VCaP (cell line): ENCODE measurements around the gene PNMA8B.
"Not testable (repeated sequence)": the region's sequence is repeated elsewhere in the genome, so short reads cannot be mapped to it uniquely, and the experiment has no call there.

ENCODE experiments used
- H3K27ac ChIP-seq: fragments of 450-650 bp; 2 replicates; pipeline ENCODE4 v1.5.1; 2017
- TF ChIP-seq, protein P1 (sequence below): fragments of 450-650 bp; conservative IDR thresholded peaks from 2 replicates; pipeline ENCODE4 v1.5.1; 2017; ENCODE audit warnings: mild to moderate bottlenecking, moderate library complexity

PNMA8B gene

DNA sequence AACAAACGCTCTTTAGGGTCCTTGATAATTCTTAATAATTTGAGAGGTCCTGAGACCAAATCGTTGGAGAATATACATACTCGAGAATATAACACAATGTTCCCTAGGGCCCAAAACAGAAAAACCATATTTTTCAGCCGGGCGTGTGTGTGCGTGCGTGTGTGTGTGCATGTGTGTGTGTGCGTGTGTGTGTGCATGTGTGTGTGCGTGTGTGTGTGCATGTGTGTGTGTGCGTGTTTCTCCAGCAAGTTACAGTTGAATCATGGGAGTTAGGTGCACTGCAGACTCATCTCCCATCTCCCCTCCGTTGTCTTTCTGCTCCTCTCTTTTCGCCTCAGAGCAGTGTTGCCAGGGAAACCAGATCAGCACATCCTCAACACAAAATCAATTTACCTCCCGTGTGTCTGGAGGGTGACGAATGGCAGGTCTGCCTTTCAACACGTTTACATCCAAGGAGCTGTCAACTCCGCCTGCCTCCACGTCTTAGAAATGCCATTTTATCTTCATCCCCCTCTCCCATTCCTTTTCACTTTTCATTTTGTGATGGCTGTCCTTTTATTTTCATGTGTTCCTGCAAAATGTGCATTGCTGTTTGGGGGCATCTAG lies 8.3 kb upstream of the PNMA8B start:
- TF ChIP-seq, protein P1, sequence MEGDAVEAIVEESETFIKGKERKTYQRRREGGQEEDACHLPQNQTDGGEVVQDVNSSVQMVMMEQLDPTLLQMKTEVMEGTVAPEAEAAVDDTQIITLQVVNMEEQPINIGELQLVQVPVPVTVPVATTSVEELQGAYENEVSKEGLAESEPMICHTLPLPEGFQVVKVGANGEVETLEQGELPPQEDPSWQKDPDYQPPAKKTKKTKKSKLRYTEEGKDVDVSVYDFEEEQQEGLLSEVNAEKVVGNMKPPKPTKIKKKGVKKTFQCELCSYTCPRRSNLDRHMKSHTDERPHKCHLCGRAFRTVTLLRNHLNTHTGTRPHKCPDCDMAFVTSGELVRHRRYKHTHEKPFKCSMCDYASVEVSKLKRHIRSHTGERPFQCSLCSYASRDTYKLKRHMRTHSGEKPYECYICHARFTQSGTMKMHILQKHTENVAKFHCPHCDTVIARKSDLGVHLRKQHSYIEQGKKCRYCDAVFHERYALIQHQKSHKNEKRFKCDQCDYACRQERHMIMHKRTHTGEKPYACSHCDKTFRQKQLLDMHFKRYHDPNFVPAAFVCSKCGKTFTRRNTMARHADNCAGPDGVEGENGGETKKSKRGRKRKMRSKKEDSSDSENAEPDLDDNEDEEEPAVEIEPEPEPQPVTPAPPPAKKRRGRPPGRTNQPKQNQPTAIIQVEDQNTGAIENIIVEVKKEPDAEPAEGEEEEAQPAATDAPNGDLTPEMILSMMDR = no peak

DNA sequence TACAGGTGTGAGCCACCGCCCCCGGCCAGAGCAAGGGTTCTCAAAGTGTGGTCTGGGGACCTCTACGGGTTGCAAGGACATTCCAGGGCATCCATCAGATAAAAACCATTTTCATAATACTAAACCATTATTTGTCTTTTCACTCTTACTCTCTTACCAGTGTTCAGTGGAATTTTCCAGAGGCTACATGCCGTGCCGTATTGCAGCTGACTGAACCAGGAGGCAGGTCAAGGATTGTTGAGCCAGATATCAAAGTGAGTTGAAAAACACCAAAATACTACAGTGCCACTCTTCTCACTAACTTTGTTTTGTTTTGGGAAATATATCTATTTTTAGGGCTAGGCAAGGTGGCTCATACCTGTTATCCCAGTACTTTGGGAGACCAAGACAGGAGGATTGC lies 7.2 kb upstream of the PNMA8B start:
- TF ChIP-seq, protein P1 = no peak
- H3K27ac ChIP-seq = no peak overlapping the region

More for the DNA sequence above, 8.3 kb upstream of the PNMA8B start:
- H3K27ac ChIP-seq = no peak overlapping the region

DNA sequence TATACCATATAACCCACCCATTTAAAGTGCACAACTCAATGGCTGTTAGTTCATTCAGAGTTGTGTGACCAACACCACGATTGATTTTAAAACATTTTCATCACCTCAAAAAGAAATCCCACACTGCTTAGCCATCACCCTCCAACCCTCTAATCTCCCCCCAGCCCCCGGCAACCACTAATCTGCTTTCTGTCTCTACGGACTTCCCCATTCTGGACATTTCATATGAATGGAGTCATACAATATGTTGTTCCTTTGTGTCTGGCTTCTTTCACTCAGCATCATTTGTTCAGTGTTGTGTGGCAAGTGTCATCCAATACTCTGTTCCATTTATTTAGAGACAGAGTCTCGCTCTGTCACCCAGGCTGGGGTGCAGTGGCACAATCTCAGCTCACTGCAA lies 4.0 kb upstream of the PNMA8B start:
- TF ChIP-seq, protein P1 = no peak
- no peak overlapping the region for H3K27ac ChIP-seq

DNA sequence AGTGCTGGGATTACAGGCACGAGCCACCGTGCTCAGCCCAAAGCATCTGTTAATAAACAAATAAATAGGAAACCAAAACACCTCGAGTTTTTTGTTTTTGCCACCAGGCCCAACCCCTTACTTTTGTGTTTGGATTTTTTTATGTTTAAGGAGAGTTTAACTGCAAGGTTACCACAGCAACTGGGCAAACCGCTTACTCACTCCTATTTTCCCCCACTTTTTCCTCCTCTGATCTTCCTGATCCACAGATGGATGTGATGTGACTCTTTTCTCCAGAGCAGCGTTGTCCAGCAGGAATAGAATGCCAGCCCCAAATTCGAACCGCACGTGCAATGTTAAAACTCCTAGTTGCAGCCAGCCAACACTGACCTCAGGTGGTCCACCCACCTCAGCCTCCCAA lies 2.1 kb upstream of the PNMA8B start:
- TF ChIP-seq, protein P1 = no peak
- no peak overlapping the region for H3K27ac ChIP-seq

DNA sequence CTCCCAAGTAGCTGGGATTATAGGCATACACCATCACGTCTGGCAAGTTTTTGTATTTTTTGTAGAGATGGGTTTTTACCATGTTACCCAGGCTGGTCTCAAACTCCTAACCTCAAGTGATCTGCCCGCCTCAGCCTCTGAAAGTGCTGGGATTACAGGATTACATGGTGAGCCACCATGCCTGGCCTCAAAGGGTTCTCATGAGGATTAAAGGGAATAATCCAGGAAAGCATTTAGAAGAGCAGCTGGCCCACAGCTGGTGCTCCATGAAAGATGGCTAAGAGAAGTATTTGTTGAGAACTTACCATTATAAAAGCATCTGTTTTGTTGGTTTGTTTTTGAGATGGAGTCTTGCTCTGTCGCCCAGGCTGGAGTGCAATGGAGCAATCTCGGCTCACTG lies 1.2 kb upstream of the PNMA8B start:
- H3K27ac ChIP-seq = not testable (repeated sequence)

DNA sequence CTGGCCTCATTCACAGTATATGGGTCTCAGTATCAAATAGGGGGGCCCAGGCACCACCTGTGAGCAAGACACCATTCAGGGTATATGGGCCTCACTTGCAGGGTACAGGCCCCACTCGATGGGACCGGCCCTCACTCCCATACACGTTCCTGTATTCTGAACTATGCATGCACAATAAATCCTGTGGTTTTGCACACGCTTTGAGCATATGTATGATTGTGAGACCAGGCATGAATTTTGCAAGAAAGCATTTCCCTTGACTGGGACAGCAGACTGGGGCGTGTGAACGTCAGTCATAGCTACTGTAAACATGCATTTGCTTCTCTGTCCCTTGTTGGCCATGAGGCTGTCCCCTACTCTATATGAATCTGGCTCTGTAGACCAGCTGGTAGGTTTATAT lies 637 bp upstream of the PNMA8B start:
- no peak overlapping the region for H3K27ac ChIP-seq
- TF ChIP-seq, protein P1 = no peak

DNA sequence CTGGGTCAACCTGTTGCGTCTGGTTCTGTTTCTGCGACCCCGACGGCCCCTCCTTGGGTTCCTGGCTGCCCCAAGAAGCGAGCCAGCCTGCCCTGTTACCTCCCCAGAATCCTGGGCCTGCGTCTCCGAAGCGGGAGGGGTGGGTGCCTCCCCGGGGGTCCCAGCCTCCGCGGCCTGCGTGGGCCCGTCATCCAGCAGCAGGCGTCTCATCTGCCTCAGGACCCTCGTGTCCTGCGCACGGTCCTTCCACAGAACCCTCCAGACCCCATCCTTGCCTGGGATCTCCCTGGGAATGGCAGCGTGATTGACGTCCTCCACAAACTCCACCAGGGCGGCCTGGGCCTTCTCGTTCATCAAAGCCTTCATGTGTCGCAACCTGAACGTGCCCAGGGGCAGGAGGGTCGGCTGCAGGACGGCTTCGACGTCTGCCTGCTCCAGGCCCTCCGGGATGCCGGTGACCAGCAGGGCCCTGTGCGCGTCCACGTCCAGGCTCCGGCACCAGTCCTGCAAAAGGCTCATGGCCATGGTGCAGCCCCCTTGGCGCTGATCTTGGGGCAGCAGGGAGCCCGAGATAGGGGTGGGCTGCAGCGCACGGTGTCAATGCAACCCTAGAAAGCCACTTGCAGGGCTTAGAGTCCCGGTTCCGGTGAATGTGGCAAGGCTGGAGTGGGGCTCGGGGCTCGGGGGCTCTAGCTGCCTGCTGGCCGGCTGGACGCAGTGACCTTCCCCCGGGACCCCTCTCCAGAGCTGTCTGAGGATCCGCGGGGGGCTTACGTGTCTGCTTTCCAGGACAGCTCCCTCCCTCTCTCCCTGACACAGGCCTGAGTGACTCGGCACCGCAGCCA lies 504 bp downstream of the PNMA8B start:
- TF ChIP-seq, protein P1 = no peak
- no peak overlapping the region for H3K27ac ChIP-seq
